PFSK-1 (cell line): ENCODE results near the gene KRABD2.

Experiments
- FOXP2 ChIP-seq: optimal IDR thresholded peaks from 2 replicates; pipeline ENCODE3; 2011; ENCODE audit warnings: borderline replicate concordance, control low read depth, inconsistent platforms; ENCODE audit not compliant: insufficient read depth; ENCODE audit errors: extremely low read length, extremely low read depth
- POLR2AphosphoS5 ChIP-seq: IDR thresholded peaks from 2 replicates; pipeline ENCODE4 v1.6.1; 2012; ENCODE audit warnings: low read depth, mild to moderate bottlenecking, control low read depth, low read length, moderate library complexity
- SIN3A ChIP-seq: IDR thresholded peaks from 2 replicates; pipeline ENCODE4 v1.6.1; 2012; ENCODE audit warnings: mild to moderate bottlenecking, low read length, moderate library complexity, borderline replicate concordance; ENCODE audit not compliant: insufficient read depth
- TAF1 ChIP-seq: IDR thresholded peaks from 2 replicates; pipeline ENCODE4 v1.6.1; 2012; ENCODE audit warnings: low read length, control low read depth, borderline replicate concordance; ENCODE audit not compliant: insufficient read depth
- TF ChIP-seq, protein P1 (sequence below), 2 experiments: IDR thresholded peaks; 2 replicates each; pipeline versions ENCODE4 v1.6.1 to v1.8.0; 2011 to 2012; ENCODE audit warnings: low read depth in 2 of 2, low read length in 2 of 2, control low read depth in 1 of 2, inconsistent platforms in 1 of 2, mild to moderate bottlenecking in 1 of 2, moderate library complexity in 1 of 2; ENCODE audit not compliant: insufficient read depth in 1 of 2

KRABD2 gene

DNA sequence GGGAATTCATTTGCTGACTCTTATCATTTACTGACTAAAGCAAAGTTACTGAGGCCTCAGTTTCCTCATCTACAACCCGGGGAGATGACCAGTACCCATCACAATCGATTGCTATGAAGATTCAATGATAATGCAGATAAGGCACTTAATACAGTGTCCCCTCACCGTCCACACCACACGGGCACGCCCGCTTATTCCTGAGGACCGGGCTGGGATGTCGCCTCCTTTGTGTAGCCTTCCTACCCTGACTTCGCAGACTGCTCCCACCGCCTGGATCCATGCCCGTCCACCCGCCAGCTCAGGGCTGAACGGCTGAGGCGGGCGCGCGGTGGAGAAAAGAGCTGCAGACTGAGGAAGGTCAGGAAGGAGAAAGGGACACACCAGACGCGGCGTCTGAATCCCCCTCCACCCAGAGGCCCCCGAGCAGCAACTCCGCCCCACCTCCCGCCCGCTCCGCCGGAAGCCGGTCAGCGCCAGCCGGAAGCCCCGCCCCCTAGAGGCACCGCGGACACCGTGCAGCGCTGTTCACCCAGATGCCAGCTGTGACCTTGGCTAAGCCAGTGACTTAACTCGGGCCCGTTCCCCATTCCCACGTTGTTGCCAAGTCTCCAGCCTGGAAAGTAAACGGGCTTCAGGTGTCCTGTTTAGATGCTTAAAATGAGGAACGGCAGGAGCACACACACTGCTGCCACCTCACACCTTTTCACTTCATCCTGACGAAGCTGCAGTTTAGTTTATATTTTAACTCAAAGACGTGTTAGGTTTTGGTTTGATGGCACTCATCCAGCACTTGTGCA is at the start of gene KRABD2:
KRABD2 (minus strand) TSS at position 434 of the 797 bp plus-strand sequence.
- TF ChIP-seq POLR2AphosphoS5 (peak; percentile 100), SIN3A (peak; percentile 94; the same call in 1 of the 2 replicates), TAF1 (no peak; the same call in 1 of the 2 replicates), FOXP2 (peak; percentile 85)
- TF ChIP-seq, protein P1, sequence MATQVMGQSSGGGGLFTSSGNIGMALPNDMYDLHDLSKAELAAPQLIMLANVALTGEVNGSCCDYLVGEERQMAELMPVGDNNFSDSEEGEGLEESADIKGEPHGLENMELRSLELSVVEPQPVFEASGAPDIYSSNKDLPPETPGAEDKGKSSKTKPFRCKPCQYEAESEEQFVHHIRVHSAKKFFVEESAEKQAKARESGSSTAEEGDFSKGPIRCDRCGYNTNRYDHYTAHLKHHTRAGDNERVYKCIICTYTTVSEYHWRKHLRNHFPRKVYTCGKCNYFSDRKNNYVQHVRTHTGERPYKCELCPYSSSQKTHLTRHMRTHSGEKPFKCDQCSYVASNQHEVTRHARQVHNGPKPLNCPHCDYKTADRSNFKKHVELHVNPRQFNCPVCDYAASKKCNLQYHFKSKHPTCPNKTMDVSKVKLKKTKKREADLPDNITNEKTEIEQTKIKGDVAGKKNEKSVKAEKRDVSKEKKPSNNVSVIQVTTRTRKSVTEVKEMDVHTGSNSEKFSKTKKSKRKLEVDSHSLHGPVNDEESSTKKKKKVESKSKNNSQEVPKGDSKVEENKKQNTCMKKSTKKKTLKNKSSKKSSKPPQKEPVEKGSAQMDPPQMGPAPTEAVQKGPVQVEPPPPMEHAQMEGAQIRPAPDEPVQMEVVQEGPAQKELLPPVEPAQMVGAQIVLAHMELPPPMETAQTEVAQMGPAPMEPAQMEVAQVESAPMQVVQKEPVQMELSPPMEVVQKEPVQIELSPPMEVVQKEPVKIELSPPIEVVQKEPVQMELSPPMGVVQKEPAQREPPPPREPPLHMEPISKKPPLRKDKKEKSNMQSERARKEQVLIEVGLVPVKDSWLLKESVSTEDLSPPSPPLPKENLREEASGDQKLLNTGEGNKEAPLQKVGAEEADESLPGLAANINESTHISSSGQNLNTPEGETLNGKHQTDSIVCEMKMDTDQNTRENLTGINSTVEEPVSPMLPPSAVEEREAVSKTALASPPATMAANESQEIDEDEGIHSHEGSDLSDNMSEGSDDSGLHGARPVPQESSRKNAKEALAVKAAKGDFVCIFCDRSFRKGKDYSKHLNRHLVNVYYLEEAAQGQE (IDR thresholded peaks at IDR 0.05; ENCODE audit: insufficient read depth in 1 of 2, low read depth in 2 of 2, low read length in 2 of 2), result 0 out of 4 replicates have a peak, but pooled peaks of 1 of the 2 experiments have one; percentile 19

DNA sequence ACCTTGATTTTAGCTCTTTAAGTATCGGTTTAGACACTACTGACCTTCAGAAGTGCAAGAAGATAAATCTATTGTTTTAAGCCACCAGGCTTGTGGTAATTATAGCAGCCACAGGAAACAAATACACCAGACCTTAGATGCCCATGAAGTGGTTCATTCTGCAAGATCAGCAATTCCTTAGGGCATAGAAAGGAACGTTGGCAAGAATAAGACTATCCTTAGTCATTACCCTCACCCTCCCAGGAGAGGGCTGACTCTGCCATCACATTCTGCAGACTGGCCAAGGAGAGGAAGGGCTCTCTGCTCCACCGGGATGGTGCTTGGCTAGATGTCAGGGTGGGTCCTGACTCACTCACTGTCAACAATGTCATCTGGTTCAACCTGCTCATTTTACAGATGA is 45.1 kb upstream of the KRABD2 start:
- TF ChIP-seq POLR2AphosphoS5 (no peak), SIN3A (no peak), TAF1 (no peak), FOXP2 (no peak)
- TF ChIP-seq, protein P1 (IDR thresholded peaks at IDR 0.05; ENCODE audit: insufficient read depth in 1 of 2, low read depth in 2 of 2, low read length in 2 of 2), result no peak

DNA sequence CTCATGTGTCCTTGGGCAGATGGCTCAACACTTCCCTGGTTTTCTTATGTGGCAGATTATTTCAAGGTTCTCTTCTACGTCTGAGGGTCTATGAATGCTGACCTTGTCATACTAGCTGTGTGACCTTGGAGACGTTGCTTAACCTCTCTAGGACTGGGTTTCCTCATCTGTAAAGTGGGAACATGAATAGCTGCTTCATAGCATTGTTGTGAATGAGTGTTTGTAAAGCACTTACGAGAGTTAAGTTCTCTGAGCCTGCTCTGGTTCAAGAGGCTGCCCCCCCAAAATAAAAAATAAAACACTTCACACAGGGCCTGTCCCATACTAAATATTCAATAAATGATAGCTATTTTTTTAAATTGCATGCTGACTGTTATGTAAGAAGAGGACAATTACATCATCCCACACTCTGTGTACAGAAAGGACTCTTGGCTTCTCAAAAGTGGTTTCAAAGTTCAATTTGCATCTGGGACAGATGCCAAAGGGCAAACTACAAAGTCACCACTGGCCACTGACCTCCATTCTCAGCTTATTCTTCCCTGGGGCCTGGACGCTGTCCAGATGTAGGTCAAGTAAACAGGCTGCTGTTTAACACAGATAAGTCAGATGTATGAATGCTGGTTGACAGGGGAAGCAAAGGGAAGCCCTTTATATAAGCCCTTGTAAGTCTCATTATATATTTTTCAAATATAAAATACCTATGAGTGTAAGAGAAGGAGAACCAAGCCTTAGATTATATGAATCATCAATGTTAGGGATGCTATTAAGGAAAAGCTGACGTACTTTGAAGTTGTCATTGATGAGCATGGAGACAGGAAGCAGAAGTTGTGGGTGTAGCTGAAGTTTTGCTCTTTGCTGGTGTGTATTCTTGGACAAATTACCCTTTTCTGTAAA is 43.8 kb upstream of the KRABD2 start:
- TF ChIP-seq FOXP2, result peak; percentile 82
- no peak for TF ChIP-seq SIN3A

DNA sequence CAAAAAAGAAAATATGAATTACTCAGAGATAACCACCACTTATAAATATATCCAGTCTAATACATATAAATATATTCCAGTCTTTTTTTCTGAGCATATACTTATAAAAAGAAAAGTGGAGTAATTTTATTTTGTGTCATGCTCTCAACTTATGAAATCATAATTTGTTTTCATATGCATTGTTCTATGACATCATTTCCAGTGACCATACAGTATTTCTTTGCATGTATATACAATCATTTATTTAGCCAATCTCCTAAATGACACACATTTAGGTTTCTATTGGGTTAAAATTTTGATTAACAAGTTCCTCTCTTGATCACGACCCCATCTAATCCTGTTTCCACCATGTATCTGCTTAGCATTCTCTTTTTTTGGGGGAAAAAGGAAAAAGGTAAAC is 42.8 kb upstream of the KRABD2 start:
- TF ChIP-seq SIN3A, result no peak
- TF ChIP-seq, protein P1 (IDR thresholded peaks at IDR 0.05; ENCODE audit: insufficient read depth in 1 of 2, low read depth in 2 of 2, low read length in 2 of 2), result no peak
- no peak for TF ChIP-seq FOXP2
- TF ChIP-seq TAF1, result no peak
- no peak for TF ChIP-seq POLR2AphosphoS5

DNA sequence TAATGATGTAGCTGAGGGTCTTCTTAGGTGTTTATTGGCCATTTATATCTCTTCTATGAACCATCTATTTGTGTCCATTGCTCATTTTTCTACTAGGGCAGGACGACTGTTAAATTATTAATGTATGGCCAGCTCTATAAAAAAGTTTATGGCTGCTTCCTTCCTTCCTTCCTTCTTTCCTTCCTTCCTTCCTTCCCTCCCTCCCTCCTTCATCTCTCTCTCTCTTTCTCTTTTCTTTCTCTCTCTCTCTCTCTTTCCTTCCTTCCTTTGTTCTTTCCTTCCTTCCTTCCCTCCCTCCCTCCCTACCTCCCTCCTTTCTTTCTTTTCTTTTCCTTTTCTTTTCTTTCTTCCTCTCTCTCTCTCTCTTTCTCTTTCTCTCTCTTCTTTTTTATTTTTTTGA is 42.0 kb upstream of the KRABD2 start:
- TF ChIP-seq TAF1 (no peak), POLR2AphosphoS5 (no peak), FOXP2 (no peak), SIN3A (no peak)
- TF ChIP-seq, protein P1 (IDR thresholded peaks at IDR 0.05; ENCODE audit: insufficient read depth in 1 of 2, low read depth in 2 of 2, low read length in 2 of 2), result no peak
